HEK293 (cell line): ENCODE data around the gene GNG7.

Experiments used
- CTCF ChIA-PET: fragments of 350-600 bp; formaldehyde crosslinking; extraction: SDS; loops from one replicate; lab custom pipeline; 2021; ENCODE audit warnings: antibody characterized with exemption; lab: Yijun Ruan, JAX
- POLR2A ChIA-PET: fragments of 300-600 bp; formaldehyde crosslinking; extraction: SDS; loops from one replicate; lab custom pipeline; 2020; ENCODE audit warnings: antibody characterized with exemption, inconsistent platforms; lab: Yijun Ruan, JAX
- H3K27ac ChIP-seq: fragments of 200-500 bp; sonication (Bioruptor generic); 2 replicates; pipeline ENCODE4 v1.5.1; 2014; ENCODE audit warnings: low read depth, low read length, control low read depth, inconsistent platforms; ENCODE audit errors: extremely low read depth
- H3K36me3 ChIP-seq, 2 experiments: fragments of 200-500 bp in 1 of 2; sonication (Bioruptor generic) in 1 of 2; 1 replicate in 1 of 2; 2 replicates in 1 of 2; pipeline ENCODE4 v1.5.1; 2014 to 2017; ENCODE audit warnings: inconsistent platforms in 2 of 2, low read length in 2 of 2; ENCODE audit not compliant: control insufficient read depth in 2 of 2, insufficient read depth in 1 of 2
- H3K4me1 ChIP-seq: fragments of 200-500 bp; sonication (Bioruptor generic); 2 replicates; pipeline ENCODE4 v1.5.1; 2014; ENCODE audit warnings: mild to moderate bottlenecking, low read length, inconsistent platforms; ENCODE audit not compliant: control insufficient read depth, insufficient read depth
- H3K4me3 ChIP-seq: 2 replicates; pipeline ENCODE4 v1.5.1; 2011; ENCODE audit warnings: low read depth, mild to moderate bottlenecking, control low read depth, low read length, moderate library complexity
- H3K9me3 ChIP-seq: fragments of 200-500 bp; sonication (Bioruptor generic); 2 replicates; pipeline ENCODE4 v1.5.1; 2014; ENCODE audit warnings: low read depth, low read length, inconsistent platforms; ENCODE audit not compliant: control insufficient read depth, insufficient read depth
- HOXA7 ChIP-seq: sonication (generic); formaldehyde crosslinking; IDR thresholded peaks from 2 replicates; pipeline ENCODE4 v1.8.1; 2022; ENCODE audit warnings: missing genetic modification reagents, borderline replicate concordance
- KLF8 ChIP-seq: fragments of 450-650 bp; formaldehyde crosslinking; IDR thresholded peaks from 2 replicates; pipeline ENCODE4 v1.5.1; 2016; ENCODE audit warnings: missing biosample characterization, missing genetic modification characterization
- SP3 ChIP-seq: fragments of 450-650 bp; formaldehyde crosslinking; IDR thresholded peaks from 2 replicates; pipeline ENCODE4 v1.5.1; 2016; ENCODE audit warnings: missing biosample characterization, missing genetic modification characterization
- SP7 ChIP-seq: fragments of 450-650 bp; formaldehyde crosslinking; IDR thresholded peaks from 2 replicates; pipeline ENCODE4 v1.5.1; 2016; ENCODE audit warnings: missing biosample characterization, missing genetic modification characterization
- TRIM28 ChIP-seq: IDR thresholded peaks from 2 replicates; pipeline ENCODE4 v1.6.1; 2011; ENCODE audit warnings: low read length, control low read depth, borderline replicate concordance
- YY1 ChIP-seq: fragments of 450-650 bp; formaldehyde crosslinking; IDR thresholded peaks from 2 replicates; pipeline ENCODE4 v1.5.1; 2018; ENCODE audit warnings: missing biosample characterization, missing genetic modification characterization
- ZBTB17 ChIP-seq: fragments of 450-650 bp; formaldehyde crosslinking; IDR thresholded peaks from 2 replicates; pipeline ENCODE4 v1.5.1; 2016; ENCODE audit warnings: missing biosample characterization, missing genetic modification characterization
- ZNF239 ChIP-seq: fragments of 450-650 bp; formaldehyde crosslinking; IDR thresholded peaks from 2 replicates; pipeline ENCODE4 v1.5.1; 2016; ENCODE audit warnings: missing biosample characterization, missing genetic modification characterization
- ZNF335 ChIP-seq: fragments of 450-650 bp; formaldehyde crosslinking; conservative IDR thresholded peaks from 2 replicates; pipeline ENCODE4 v1.5.1; 2016; ENCODE audit warnings: missing biosample characterization, missing genetic modification characterization
- ZNF48 ChIP-seq: fragments of 450-650 bp; formaldehyde crosslinking; IDR thresholded peaks from 2 replicates; pipeline ENCODE4 v1.5.1; 2016; ENCODE audit warnings: missing biosample characterization, missing genetic modification characterization
- ZNF501 ChIP-seq: fragments of 450-650 bp; formaldehyde crosslinking; IDR thresholded peaks from 2 replicates; pipeline ENCODE4 v1.5.1; 2016; ENCODE audit warnings: missing biosample characterization, missing genetic modification characterization
- ZNF510 ChIP-seq: fragments of 450-650 bp; formaldehyde crosslinking; IDR thresholded peaks from 2 replicates; pipeline ENCODE4 v1.5.1; 2018; ENCODE audit warnings: mild to moderate bottlenecking, missing genetic modification characterization, missing biosample characterization; ENCODE audit not compliant: insufficient replicate concordance
- ZNF514 ChIP-seq: fragments of 450-650 bp; formaldehyde crosslinking; IDR thresholded peaks from 2 replicates; pipeline ENCODE4 v1.5.1; 2016; ENCODE audit warnings: missing biosample characterization, missing genetic modification characterization
- ZNF610 ChIP-seq: fragments of 450-650 bp; formaldehyde crosslinking; IDR thresholded peaks from 2 replicates; pipeline ENCODE4 v1.5.1; 2016; ENCODE audit warnings: missing biosample characterization, missing genetic modification characterization, borderline replicate concordance
- ZNF621 ChIP-seq: fragments of 450-650 bp; formaldehyde crosslinking; IDR thresholded peaks from 2 replicates; pipeline ENCODE4 v1.5.1; 2017; ENCODE audit warnings: missing biosample characterization, missing genetic modification characterization
- ZNF626 ChIP-seq: fragments of 450-650 bp; sonication (Bioruptor Pico); formaldehyde crosslinking; IDR thresholded peaks from 2 replicates; pipeline ENCODE4 v1.5.1; 2018; ENCODE audit warnings: missing biosample characterization, missing genetic modification characterization, inconsistent platforms
- ZNF768 ChIP-seq: fragments of 450-650 bp; formaldehyde crosslinking; IDR thresholded peaks from 2 replicates; pipeline ENCODE4 v1.5.1; 2018; ENCODE audit warnings: missing biosample characterization, mild to moderate bottlenecking, missing genetic modification characterization
- ZNF785 ChIP-seq: fragments of 450-650 bp; formaldehyde crosslinking; IDR thresholded peaks from 2 replicates; pipeline ENCODE4 v1.5.1; 2016; ENCODE audit warnings: missing biosample characterization, missing genetic modification characterization
- TF ChIP-seq, protein P1 (sequence below): fragments of 450-650 bp; formaldehyde crosslinking; IDR thresholded peaks from 2 replicates; pipeline ENCODE4 v1.5.1; 2017; ENCODE audit warnings: missing biosample characterization, missing genetic modification characterization
- TF ChIP-seq, protein P2 (sequence below): sonication (generic); formaldehyde crosslinking; IDR thresholded peaks from 2 replicates; pipeline ENCODE4 v1.8.1; 2022; ENCODE audit warnings: mild to moderate bottlenecking, moderate library complexity, missing genetic modification reagents
- TF ChIP-seq, protein P3 (sequence below): fragments of 450-650 bp; formaldehyde crosslinking; IDR thresholded peaks from 2 replicates; pipeline ENCODE4 v1.5.1; 2016; ENCODE audit warnings: missing biosample characterization, missing genetic modification characterization, borderline replicate concordance

GNG7 gene

DNA sequence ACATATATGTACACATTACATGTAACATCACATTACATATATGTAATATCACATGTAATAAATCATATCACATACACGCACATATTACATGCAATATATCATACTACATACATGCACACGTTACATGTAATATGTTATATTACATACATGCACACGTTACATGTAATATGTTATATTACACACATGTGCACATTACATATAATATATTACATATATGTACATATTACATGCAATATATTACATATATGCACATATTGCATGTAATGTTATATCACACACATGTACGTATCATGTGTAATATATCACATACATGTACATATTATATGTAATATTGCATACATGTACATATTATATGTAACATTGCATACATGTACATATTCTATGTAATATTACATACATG lies 149.0 kb downstream of the GNG7 start (continued):
- TF ChIP-seq ZNF621 (tag by site-specific recombination) (no peak), ZNF510 (tag by site-specific recombination) (no peak)
- TF ChIP-seq, all 188 proteins: peak for 0

DNA sequence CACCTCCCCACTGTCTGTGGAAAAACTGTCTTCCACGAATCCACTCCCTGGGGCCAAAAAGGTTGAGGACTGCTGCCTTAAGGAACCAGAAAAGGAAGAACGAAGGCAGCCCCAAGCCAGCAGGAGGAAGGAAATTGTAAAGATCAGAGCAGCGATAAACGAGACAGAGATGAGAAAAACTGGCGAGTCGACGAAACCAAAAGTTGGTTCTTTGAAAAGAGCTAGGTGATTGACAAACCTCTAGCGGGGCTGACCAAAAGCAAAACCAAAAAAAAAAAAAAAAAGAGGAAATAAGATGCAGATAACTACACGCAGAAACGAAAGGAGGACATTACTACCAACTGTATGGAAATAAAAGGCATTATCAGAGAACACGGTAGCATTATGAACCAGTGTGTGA lies 149.6 kb downstream of the GNG7 start:
- ChIA-PET POLR2A (interaction anchor here (0.6 to 3.1 kb wide), 5 partner anchors 9 to 477 kb away, joined by 4 to 27 read pairs (median 5); partner anchors contain the start of gene GADD45B), CTCF (interaction anchor here (0.6 to 2.2 kb wide), 5 partner anchors 10 to 1782 kb away, joined by 3 to 6 read pairs (median 3); no protein-coding TSS in a partner anchor)
- Histone ChIP-seq H3K36me3 (no peaks in the 10 kb centered on the region), H3K27ac (no peak overlapping the region)
- peak; percentile 54; the same call in 1 of the 2 replicates for TF ChIP-seq TRIM28
- peak; percentile 46; the same call in 1 of the 2 replicates for TF ChIP-seq ZNF335 (tag by site-specific recombination)
- TF ChIP-seq, protein P1, sequence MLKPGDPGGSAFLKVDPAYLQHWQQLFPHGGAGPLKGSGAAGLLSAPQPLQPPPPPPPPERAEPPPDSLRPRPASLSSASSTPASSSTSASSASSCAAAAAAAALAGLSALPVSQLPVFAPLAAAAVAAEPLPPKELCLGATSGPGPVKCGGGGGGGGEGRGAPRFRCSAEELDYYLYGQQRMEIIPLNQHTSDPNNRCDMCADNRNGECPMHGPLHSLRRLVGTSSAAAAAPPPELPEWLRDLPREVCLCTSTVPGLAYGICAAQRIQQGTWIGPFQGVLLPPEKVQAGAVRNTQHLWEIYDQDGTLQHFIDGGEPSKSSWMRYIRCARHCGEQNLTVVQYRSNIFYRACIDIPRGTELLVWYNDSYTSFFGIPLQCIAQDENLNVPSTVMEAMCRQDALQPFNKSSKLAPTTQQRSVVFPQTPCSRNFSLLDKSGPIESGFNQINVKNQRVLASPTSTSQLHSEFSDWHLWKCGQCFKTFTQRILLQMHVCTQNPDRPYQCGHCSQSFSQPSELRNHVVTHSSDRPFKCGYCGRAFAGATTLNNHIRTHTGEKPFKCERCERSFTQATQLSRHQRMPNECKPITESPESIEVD (tag by site-specific recombination): no peak
- TF ChIP-seq, all 188 proteins: peak for 2
- H3K9me3 ChIP-seq: no peaks in the 10 kb centered on the region
- H3K4me1 ChIP-seq: no peaks in the 10 kb centered on the region
- H3K4me3 ChIP-seq: no peak overlapping the region

DNA sequence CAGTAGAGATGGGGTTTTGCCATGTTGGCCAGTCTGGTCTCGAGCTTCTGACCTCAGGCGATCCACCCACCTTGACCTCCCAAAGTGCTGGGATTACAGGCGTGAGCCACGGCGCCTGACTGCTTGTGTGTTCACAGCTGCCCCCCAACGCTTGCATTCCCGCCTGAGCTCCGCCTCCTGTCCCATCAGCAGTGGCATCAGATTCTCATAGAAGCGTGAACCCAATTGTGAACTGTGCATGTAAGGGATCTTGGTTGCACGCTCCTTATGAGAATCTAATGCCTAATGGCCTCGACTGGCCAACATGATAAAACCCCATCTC lies 150.7 kb downstream of the GNG7 start:
- no peak overlapping the region for H3K4me3 ChIP-seq
- TF ChIP-seq, protein P2, sequence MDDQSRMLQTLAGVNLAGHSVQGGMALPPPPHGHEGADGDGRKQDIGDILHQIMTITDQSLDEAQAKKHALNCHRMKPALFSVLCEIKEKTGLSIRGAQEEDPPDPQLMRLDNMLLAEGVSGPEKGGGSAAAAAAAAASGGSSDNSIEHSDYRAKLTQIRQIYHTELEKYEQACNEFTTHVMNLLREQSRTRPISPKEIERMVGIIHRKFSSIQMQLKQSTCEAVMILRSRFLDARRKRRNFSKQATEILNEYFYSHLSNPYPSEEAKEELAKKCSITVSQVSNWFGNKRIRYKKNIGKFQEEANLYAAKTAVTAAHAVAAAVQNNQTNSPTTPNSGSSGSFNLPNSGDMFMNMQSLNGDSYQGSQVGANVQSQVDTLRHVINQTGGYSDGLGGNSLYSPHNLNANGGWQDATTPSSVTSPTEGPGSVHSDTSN (CRISPR knock-in tag): no peak
- TF ChIP-seq YY1 (tag by site-specific recombination) (no peak), ZBTB17 (tag by site-specific recombination) (no peak), ZNF501 (no peak), ZNF785 (no peak), KLF8 (tag by site-specific recombination) (no peak), ZNF768 (tag by site-specific recombination) (no peak), HOXA7 (no peak), ZNF48 (tag by site-specific recombination) (no peak)
- no peaks in the 10 kb centered on the region for H3K36me3 ChIP-seq
- POLR2A ChIA-PET: interaction anchor here (1.2 to 3.1 kb wide), 2 partner anchors 48 to 75 kb away, joined by 8 to 27 read pairs; partner anchors contain the start of gene GADD45B
- CTCF ChIA-PET: interaction anchor here (0.7 kb wide), 1 partner anchor 27 kb away, joined by 4 read pairs; no protein-coding TSS in a partner anchor
- no peak overlapping the region for H3K27ac ChIP-seq
- no peaks in the 10 kb centered on the region for H3K4me1 ChIP-seq
- H3K9me3 ChIP-seq: no peaks in the 10 kb centered on the region

DNA sequence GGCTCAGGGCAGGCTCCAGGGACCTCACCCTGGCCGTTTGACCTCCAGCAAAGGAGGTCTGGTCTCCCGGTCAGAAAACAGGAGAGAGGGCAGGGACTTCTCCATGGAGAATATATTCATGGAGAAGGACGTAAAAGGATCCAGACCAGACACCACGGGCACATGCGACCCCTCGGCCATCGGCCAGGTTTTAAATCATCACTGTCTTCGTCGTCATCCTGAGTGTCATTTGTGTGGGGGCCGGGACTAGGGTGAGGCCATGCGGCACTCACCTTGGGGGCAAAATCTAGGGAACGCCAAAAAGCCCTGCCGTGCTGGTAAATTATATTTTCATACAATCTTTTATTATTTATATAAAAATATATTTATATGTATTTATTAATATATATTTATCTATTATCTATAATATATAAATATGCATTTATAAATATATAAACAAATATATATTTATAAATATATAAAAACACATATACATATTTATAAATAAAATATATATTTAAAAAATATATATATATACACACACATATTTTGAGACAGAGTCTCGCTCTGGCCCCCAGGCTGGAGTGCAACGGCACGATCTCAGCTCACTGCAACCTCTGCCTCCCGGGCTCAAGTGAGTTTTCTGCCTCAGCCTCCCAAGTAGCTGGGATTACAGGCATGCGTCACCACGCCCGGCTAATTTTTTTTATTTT lies 151.2 kb downstream of the GNG7 start:
- ChIA-PET CTCF (interaction anchor here (0.6 to 1.0 kb wide), 3 partner anchors 11 to 42 kb away, joined by 3 to 4 read pairs (median 3); no protein-coding TSS in a partner anchor), POLR2A (interaction anchor here (3.1 kb wide), 1 partner anchor 75 kb away, joined by 27 read pairs; the partner anchor contains the start of gene GADD45B)
- Histone ChIP-seq H3K9me3 (no peaks in the 10 kb centered on the region), H3K27ac (no peak overlapping the region), H3K4me3 (no peak overlapping the region), H3K36me3 (no peaks in the 10 kb centered on the region)
- TF ChIP-seq ZNF514 (tag by site-specific recombination) (no peak), ZNF626 (tag by site-specific recombination) (no peak), SP7 (tag by site-specific recombination) (no peak), ZNF610 (tag by site-specific recombination) (no peak), SP3 (no peak), ZNF239 (no peak)
- TF ChIP-seq, protein P3, sequence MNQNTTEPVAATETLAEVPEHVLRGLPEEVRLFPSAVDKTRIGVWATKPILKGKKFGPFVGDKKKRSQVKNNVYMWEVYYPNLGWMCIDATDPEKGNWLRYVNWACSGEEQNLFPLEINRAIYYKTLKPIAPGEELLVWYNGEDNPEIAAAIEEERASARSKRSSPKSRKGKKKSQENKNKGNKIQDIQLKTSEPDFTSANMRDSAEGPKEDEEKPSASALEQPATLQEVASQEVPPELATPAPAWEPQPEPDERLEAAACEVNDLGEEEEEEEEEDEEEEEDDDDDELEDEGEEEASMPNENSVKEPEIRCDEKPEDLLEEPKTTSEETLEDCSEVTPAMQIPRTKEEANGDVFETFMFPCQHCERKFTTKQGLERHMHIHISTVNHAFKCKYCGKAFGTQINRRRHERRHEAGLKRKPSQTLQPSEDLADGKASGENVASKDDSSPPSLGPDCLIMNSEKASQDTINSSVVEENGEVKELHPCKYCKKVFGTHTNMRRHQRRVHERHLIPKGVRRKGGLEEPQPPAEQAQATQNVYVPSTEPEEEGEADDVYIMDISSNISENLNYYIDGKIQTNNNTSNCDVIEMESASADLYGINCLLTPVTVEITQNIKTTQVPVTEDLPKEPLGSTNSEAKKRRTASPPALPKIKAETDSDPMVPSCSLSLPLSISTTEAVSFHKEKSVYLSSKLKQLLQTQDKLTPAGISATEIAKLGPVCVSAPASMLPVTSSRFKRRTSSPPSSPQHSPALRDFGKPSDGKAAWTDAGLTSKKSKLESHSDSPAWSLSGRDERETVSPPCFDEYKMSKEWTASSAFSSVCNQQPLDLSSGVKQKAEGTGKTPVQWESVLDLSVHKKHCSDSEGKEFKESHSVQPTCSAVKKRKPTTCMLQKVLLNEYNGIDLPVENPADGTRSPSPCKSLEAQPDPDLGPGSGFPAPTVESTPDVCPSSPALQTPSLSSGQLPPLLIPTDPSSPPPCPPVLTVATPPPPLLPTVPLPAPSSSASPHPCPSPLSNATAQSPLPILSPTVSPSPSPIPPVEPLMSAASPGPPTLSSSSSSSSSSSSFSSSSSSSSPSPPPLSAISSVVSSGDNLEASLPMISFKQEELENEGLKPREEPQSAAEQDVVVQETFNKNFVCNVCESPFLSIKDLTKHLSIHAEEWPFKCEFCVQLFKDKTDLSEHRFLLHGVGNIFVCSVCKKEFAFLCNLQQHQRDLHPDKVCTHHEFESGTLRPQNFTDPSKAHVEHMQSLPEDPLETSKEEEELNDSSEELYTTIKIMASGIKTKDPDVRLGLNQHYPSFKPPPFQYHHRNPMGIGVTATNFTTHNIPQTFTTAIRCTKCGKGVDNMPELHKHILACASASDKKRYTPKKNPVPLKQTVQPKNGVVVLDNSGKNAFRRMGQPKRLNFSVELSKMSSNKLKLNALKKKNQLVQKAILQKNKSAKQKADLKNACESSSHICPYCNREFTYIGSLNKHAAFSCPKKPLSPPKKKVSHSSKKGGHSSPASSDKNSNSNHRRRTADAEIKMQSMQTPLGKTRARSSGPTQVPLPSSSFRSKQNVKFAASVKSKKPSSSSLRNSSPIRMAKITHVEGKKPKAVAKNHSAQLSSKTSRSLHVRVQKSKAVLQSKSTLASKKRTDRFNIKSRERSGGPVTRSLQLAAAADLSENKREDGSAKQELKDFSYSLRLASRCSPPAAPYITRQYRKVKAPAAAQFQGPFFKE (tag by site-specific recombination): no peak
- TF ChIP-seq, all 188 proteins: peak for 0
- H3K4me1 ChIP-seq: no peaks in the 10 kb centered on the region
